B cell (primary cell): ENCODE measurements around the gene DDA1. TPM values are rescaled to one million over a fixed set of nuclear protein-coding genes. Genes with fewer than 3 reads are reported as not detected.
"Not testable (repeated sequence)": the region's sequence is repeated elsewhere in the genome, so short reads cannot be mapped to it uniquely, and the experiment has no call there.

Experiments
- ATAC-seq: fragments of 200-7000 bp; cut with Tn5 transposase; one replicate; pipeline ENCODE4 v1.10.0; 2021; ENCODE audit warnings: low read depth, mild to moderate bottlenecking, moderate number of reproducible peaks, moderate library complexity
- CTCF ChIA-PET: fragments of 350-600 bp; sonication (Branson Sonifier 250); formaldehyde crosslinking; loops from one replicate; lab custom pipeline; 2021; ENCODE audit warnings: antibody characterized with exemption, inconsistent platforms; lab: Charles Lee
- POLR2A ChIA-PET: fragments of 350-600 bp; sonication (Branson Sonifier 250); formaldehyde crosslinking; loops from one replicate; lab custom pipeline; 2021; ENCODE audit warnings: antibody characterized with exemption; lab: Charles Lee
- DNase-seq: peaks from one replicate; pipeline ENCODE4 v3.0.0; 2013
- H2AFZ ChIP-seq: 2 replicates; pipeline ENCODE4 v1.6.1; 2012; ENCODE audit warnings: mild to moderate bottlenecking, low read depth, low read length; ENCODE audit not compliant: insufficient read depth, poor library complexity, severe bottlenecking
- H3K27ac ChIP-seq, 2 donors: 1 replicate in 1 of 2; 2 replicates in 1 of 2; pipeline ENCODE4 v1.5.1; 2012 to 2013; ENCODE audit warnings: low read length in 2 of 2, mild to moderate bottlenecking in 2 of 2, moderate library complexity in 1 of 2
- H3K27me3 ChIP-seq, 4 experiments: fragments of 200-600 bp in 1 of 4; sonication (generic) in 1 of 4; replicated peaks in 1 of 4; 1 replicate in 2 of 4; 2 replicates in 2 of 4; pipeline versions ENCODE4 v1.6.1 to v1.7.0; 2013 to 2016; ENCODE audit warnings: low read length in 3 of 4, mild to moderate bottlenecking in 2 of 4, mixed read lengths in 1 of 4, moderate library complexity in 1 of 4; ENCODE audit not compliant: insufficient read depth in 4 of 4, control insufficient read depth in 3 of 4; ENCODE audit errors: control extremely low read depth in 1 of 4
- H3K36me3 ChIP-seq, 2 experiments: replicated peaks in 1 of 2; 1 replicate in 1 of 2; 2 replicates in 1 of 2; pipeline versions ENCODE4 v1.6.1 to v1.7.1; 2013; ENCODE audit warnings: low read length in 1 of 2; ENCODE audit not compliant: insufficient read depth in 2 of 2, control insufficient read depth in 1 of 2; ENCODE audit errors: control extremely low read depth in 1 of 2, extremely low read depth in 1 of 2
- H3K4me1 ChIP-seq, 2 donors: fragments of 200-600 bp in 1 of 2; sonication (generic) in 1 of 2; 1 replicate in 1 of 2; 2 replicates in 1 of 2; pipeline versions ENCODE4 v1.5.1 to v1.6.1; 2013 to 2017; ENCODE audit warnings: low read length in 2 of 2; ENCODE audit not compliant: control insufficient read depth in 2 of 2, insufficient read depth in 2 of 2
- H3K4me2 ChIP-seq: replicated peaks from 2 replicates; pipeline ENCODE3; 2012; ENCODE audit warnings: mild to moderate bottlenecking, low read depth, low read length; ENCODE audit not compliant: poor library complexity, severe bottlenecking
- H3K4me3 ChIP-seq, 5 experiments: fragments of 200-600 bp in 1 of 5; sonication (generic) in 1 of 5; 1 replicate in 3 of 5; 2 replicates in 2 of 5; pipeline versions ENCODE4 v1.5.1 to v1.7.0; 2011 to 2016; ENCODE audit warnings: low read length in 4 of 5, mild to moderate bottlenecking in 4 of 5, low read depth in 2 of 5, control low read depth in 1 of 5, moderate library complexity in 1 of 5; ENCODE audit not compliant: insufficient read depth in 1 of 5; ENCODE audit errors: control extremely low read depth in 1 of 5, extremely low read depth in 1 of 5
- H3K79me2 ChIP-seq: fragments of 200-600 bp; sonication (generic); one replicate; pipeline ENCODE4 v1.6.0; 2016; ENCODE audit warnings: low read length; ENCODE audit not compliant: control insufficient read depth, insufficient read depth
- H3K9ac ChIP-seq: fragments of 200-600 bp; sonication (generic); 2 replicates; pipeline ENCODE4 v1.6.1; 2017; ENCODE audit warnings: mild to moderate bottlenecking, low read length, moderate library complexity
- H3K9me3 ChIP-seq, 3 donors: one replicate each; pipeline versions ENCODE4 v1.6.1 to v1.7.1; 2013; ENCODE audit warnings: low read length in 2 of 3; ENCODE audit not compliant: control insufficient read depth in 2 of 3, insufficient read depth in 1 of 3; ENCODE audit errors: control extremely low read depth in 1 of 3
- H4K20me1 ChIP-seq: 2 replicates; pipeline ENCODE4 v1.6.0; 2012; ENCODE audit warnings: mild to moderate bottlenecking, low read length; ENCODE audit not compliant: insufficient read depth, control insufficient read depth, poor library complexity, severe bottlenecking
- H3K27ac Mint-ChIP-seq: one replicate; pipeline ENCODE4 v1.8.0; 2021; ENCODE audit warnings: mixed read lengths
- H3K27me3 Mint-ChIP-seq: one replicate; pipeline ENCODE4 v1.8.0; 2021; ENCODE audit warnings: mixed read lengths
- H3K4me1 Mint-ChIP-seq: one replicate; pipeline ENCODE4 v1.8.0; 2021; ENCODE audit warnings: mixed read lengths
- H3K4me3 Mint-ChIP-seq: one replicate; pipeline ENCODE4 v1.8.0; 2021; ENCODE audit warnings: mixed read lengths
- H3K9me3 Mint-ChIP-seq: one replicate; pipeline ENCODE4 v1.8.0; 2022; ENCODE audit warnings: mixed read lengths; ENCODE audit not compliant: insufficient read depth
- CTCF ChIP-seq: fragments of 200-600 bp; IDR thresholded peaks from one replicate; pipeline ENCODE4 v1.8.0; 2022; ENCODE audit warnings: antibody characterized with exemption, mild to moderate bottlenecking
- EZH2 ChIP-seq: IDR thresholded peaks from 2 replicates; pipeline ENCODE4 v1.6.1; 2012; ENCODE audit warnings: borderline replicate concordance, low read depth, mild to moderate bottlenecking, moderate library complexity, low read length; ENCODE audit not compliant: insufficient read depth, poor library complexity, severe bottlenecking
- WGBS: methylation state at CpG from one replicate; pipeline ENCODE4 v1.1.5; 2013; ENCODE audit warnings: missing lambda C conversion rate; ENCODE audit not compliant: insufficient coverage; 5-methylcytosine and 5-hydroxymethylcytosine counted together
- intact Hi-C: fragments of 100-400 bp; cut with micrococcal nuclease; formaldehyde crosslinking; loops from one replicate; pipeline ENCODE4 v1.10.0; 2022
- polyA plus RNA-seq: library from polyadenylated mRNA; depleted of rRNA; stranded (reverse); fragments of >200 nt; gene quantifications from 2 replicates; pipeline ENCODE4 v1.2.3, GENCODE V29; 2012
- total RNA-seq, 2 donors: library from RNA; stranded (reverse); fragments of 120-200 nt in 1 of 2; gene quantifications; 1 replicate in 1 of 2; 2 replicates in 1 of 2; pipeline versions ENCODE4 v1.2.3 to v1.2.4, GENCODE V29; 2013 to 2022

Gene DDA1
- total and polyA plus RNA-seq, 2 donors (not counting 1 experiment from before 2014, with no cell fraction given) = 38.4 TPM

GRCh38 chr19:17363852-17364605 is 54.7 kb downstream of the DDA1 start:
- H3K4me3 Mint-ChIP-seq, H3K9me3 ChIP-seq, H2AFZ ChIP-seq, H3K9me3 Mint-ChIP-seq, H3K9ac ChIP-seq, DNase-seq, H3K4me1 ChIP-seq, H3K79me2 ChIP-seq, H3K4me2 ChIP-seq, H4K20me1 ChIP-seq, H3K27ac Mint-ChIP-seq, intact Hi-C loops, H3K4me1 Mint-ChIP-seq, ATAC-seq, H3K4me3 ChIP-seq, H3K36me3 ChIP-seq, H3K27ac ChIP-seq: not testable (repeated sequence)
- H3K27me3 Mint-ChIP-seq = peaks cover 36% of the 10 kb centered on the region
- ChIA-PET CTCF (interaction anchor here (1.0 to 1.8 kb wide), 2 partner anchors 18 to 90 kb away, joined by 3 to 5 read pairs; no protein-coding TSS in a partner anchor), POLR2A (interaction anchor here (0.6 kb wide), 1 partner anchor 9 kb away, joined by 8 read pairs; no protein-coding TSS in a partner anchor)
- peaks cover 0 to 32% (median 14%) of the 10 kb centered on the region in 4 experiments for H3K27me3 ChIP-seq
- 99% methylated on average over 8 of the region's 20 CpGs for WGBS

- Mint-ChIP-seq H3K27ac (no peak overlapping the region), H3K9me3 (no peaks in the 10 kb centered on the region), H3K4me3 (no peak overlapping the region), H3K4me1 (peaks cover 13% of the 10 kb centered on the region), H3K27me3 (peaks cover 37% of the 10 kb centered on the region)
- intact Hi-C loops = no loop called here
- Histone ChIP-seq H3K36me3 (no peaks in the 10 kb centered on the region), H3K4me1 (peaks cover 15 to 22% of the 10 kb centered on the region in 2 donors), H2AFZ (no peak overlapping the region), H3K79me2 (no peaks in the 10 kb centered on the region), H3K9ac (no peak overlapping the region), H3K4me2 (no peak overlapping the region), H3K4me3 (no peak overlapping the region), H3K9me3 (no peaks in the 10 kb centered on the region), H3K27ac (no peak overlapping the region), H3K27me3 (peaks cover 0 to 32% (median 14%) of the 10 kb centered on the region in 4 experiments), H4K20me1 (no peaks in the 10 kb centered on the region)
- no peak for ATAC-seq
- DNase-seq = no peak
- WGBS = 97% methylated on average over 21 of the region's 22 CpGs
- CTCF ChIA-PET = interaction anchor here (0.9 to 1.8 kb wide), 4 partner anchors 11 to 89 kb away, joined by 3 to 5 read pairs (median 4); partner anchors contain the start of gene PLVAP
- TF ChIP-seq CTCF (no peak), EZH2 (no peak)
- POLR2A ChIA-PET = interaction anchor here (0.7 kb wide), 1 partner anchor 9 kb away, joined by 14 read pairs; no protein-coding TSS in a partner anchor
Measured at GRCh38 chr19:17365361-17365760, 56.0 kb downstream of the DDA1 start.
